ENCODE data around the gene HBEGF. TPM values are rescaled to one million over a fixed set of nuclear protein-coding genes. Genes with fewer than 3 reads are reported as not detected.

HBEGF gene
- total and polyA plus RNA-seq, 2 experiments from 2014 or later = 6.7 to 7.2 TPM

GRCh38 chr5:140391312-140391711 lies 44.9 kb upstream of the HBEGF start:
- no peaks in the 10 kb centered on the region for H3K9me2 ChIP-seq (replicated peaks; ENCODE audit: insufficient read depth)
- H3K4me3 ChIP-seq = no peak overlapping the region
- H2AFZ ChIP-seq = no peak overlapping the region
- H3K27ac ChIP-seq = no peak overlapping the region
- no peaks in the 10 kb centered on the region for H4K20me1 ChIP-seq (ENCODE audit: insufficient read depth, poor library complexity, severe bottlenecking)
- H3K27me3 ChIP-seq = no peaks in the 10 kb centered on the region
- no peaks in the 10 kb centered on the region for H3K9me3 ChIP-seq (ENCODE audit: low read depth)
- H3K4me2 ChIP-seq = no peak overlapping the region
- no peaks in the 10 kb centered on the region for H3K79me2 ChIP-seq
- H3K4me1 ChIP-seq (ENCODE audit: insufficient read depth) = no peaks in the 10 kb centered on the region
- TF ChIP-seq EZH2phosphoT487 (IDR thresholded peaks at IDR 0.05; ENCODE audit: low read depth, severe bottlenecking, unreplicated experiment) (no peak), CTCF (IDR thresholded peaks at IDR 0.05; ENCODE audit: poor library complexity) (no peak), EZH2 (IDR thresholded peaks at IDR 0.05; ENCODE audit: borderline replicate concordance) (no peak)
- 67% methylated on average over 1 of the region's 1 CpG for WGBS (ENCODE audit: low lambda C conversion rate, missing lambda C conversion rate)
- H3K36me3 ChIP-seq (replicated peaks; ENCODE audit: insufficient read depth, low read depth) = no peaks in the 10 kb centered on the region
- no peak for DNase-seq (ENCODE audit: low spot score)

- no peaks in the 10 kb centered on the region for H3K79me2 ChIP-seq
- DNase-seq (ENCODE audit: low spot score) = no peak
- H3K36me3 ChIP-seq (replicated peaks; ENCODE audit: insufficient read depth, low read depth) = no peaks in the 10 kb centered on the region
- TF ChIP-seq EZH2phosphoT487 (IDR thresholded peaks at IDR 0.05; ENCODE audit: low read depth, severe bottlenecking, unreplicated experiment) (no peak), CTCF (IDR thresholded peaks at IDR 0.05; ENCODE audit: poor library complexity) (no peak), EZH2 (IDR thresholded peaks at IDR 0.05; ENCODE audit: borderline replicate concordance) (no peak)
- 91% methylated on average over 2 of the region's 2 CpGs for WGBS (ENCODE audit: low lambda C conversion rate, missing lambda C conversion rate)
- no peak overlapping the region for H3K4me2 ChIP-seq
- no peaks in the 10 kb centered on the region for H4K20me1 ChIP-seq (ENCODE audit: insufficient read depth, poor library complexity, severe bottlenecking)
- H3K9me3 ChIP-seq (ENCODE audit: low read depth) = no peaks in the 10 kb centered on the region
- H2AFZ ChIP-seq = no peak overlapping the region
- H3K4me1 ChIP-seq (ENCODE audit: insufficient read depth) = no peaks in the 10 kb centered on the region
- no peak overlapping the region for H3K4me3 ChIP-seq
- no peaks in the 10 kb centered on the region for H3K9me2 ChIP-seq (replicated peaks; ENCODE audit: insufficient read depth)
- H3K27ac ChIP-seq = no peak overlapping the region
- no peaks in the 10 kb centered on the region for H3K27me3 ChIP-seq
Measured at GRCh38 chr5:140388052-140388451, 41.6 kb upstream of the HBEGF start.

- no peak overlapping the region for H3K4me3 ChIP-seq
- H3K27ac ChIP-seq = no peak overlapping the region
- no peaks in the 10 kb centered on the region for H3K9me2 ChIP-seq (replicated peaks; ENCODE audit: insufficient read depth)
- DNase-seq (ENCODE audit: low spot score) = no peak
- no peaks in the 10 kb centered on the region for H3K4me1 ChIP-seq (ENCODE audit: insufficient read depth)
- no peaks in the 10 kb centered on the region for H3K9me3 ChIP-seq (ENCODE audit: low read depth)
- no peaks in the 10 kb centered on the region for H3K36me3 ChIP-seq (replicated peaks; ENCODE audit: insufficient read depth, low read depth)
- WGBS (ENCODE audit: low lambda C conversion rate, missing lambda C conversion rate) = 88% methylated on average over 2 of the region's 2 CpGs
- H3K27me3 ChIP-seq = no peaks in the 10 kb centered on the region
- H4K20me1 ChIP-seq (ENCODE audit: insufficient read depth, poor library complexity, severe bottlenecking) = no peaks in the 10 kb centered on the region
- TF ChIP-seq EZH2phosphoT487 (IDR thresholded peaks at IDR 0.05; ENCODE audit: low read depth, severe bottlenecking, unreplicated experiment) (no peak), CTCF (IDR thresholded peaks at IDR 0.05; ENCODE audit: poor library complexity) (no peak), EZH2 (IDR thresholded peaks at IDR 0.05; ENCODE audit: borderline replicate concordance) (no peak)
- no peaks in the 10 kb centered on the region for H3K79me2 ChIP-seq
- H3K4me2 ChIP-seq = no peak overlapping the region
- no peak overlapping the region for H2AFZ ChIP-seq
Measured at GRCh38 chr5:140383300-140383699, 36.9 kb upstream of the HBEGF start.

- Histone ChIP-seq H3K4me1 (ENCODE audit: insufficient read depth) (no peaks in the 10 kb centered on the region), H3K9me2 (replicated peaks; ENCODE audit: insufficient read depth) (no peaks in the 10 kb centered on the region), H3K9me3 (ENCODE audit: low read depth) (no peaks in the 10 kb centered on the region), H3K27ac (no peak overlapping the region), H2AFZ (no peak overlapping the region), H4K20me1 (ENCODE audit: insufficient read depth, poor library complexity, severe bottlenecking) (no peaks in the 10 kb centered on the region), H3K4me3 (no peak overlapping the region), H3K79me2 (no peaks in the 10 kb centered on the region), H3K36me3 (replicated peaks; ENCODE audit: insufficient read depth, low read depth) (no peaks in the 10 kb centered on the region), H3K4me2 (no peak overlapping the region), H3K27me3 (no peaks in the 10 kb centered on the region)
- TF ChIP-seq CTCF (IDR thresholded peaks at IDR 0.05; ENCODE audit: poor library complexity) (no peak), EZH2phosphoT487 (IDR thresholded peaks at IDR 0.05; ENCODE audit: low read depth, severe bottlenecking, unreplicated experiment) (no peak), EZH2 (IDR thresholded peaks at IDR 0.05; ENCODE audit: borderline replicate concordance) (no peak)
- no peak for DNase-seq (ENCODE audit: low spot score)
Measured at GRCh38 chr5:140382866-140383265, 36.5 kb upstream of the HBEGF start.
